ENCODE data around the gene GALR1.

Gene GALR1

GRCh38 chr18:77321823-77322805 is 72.5 kb downstream of the GALR1 start:
- DNase-seq = no peak

GRCh38 chr18:77323640-77324299 is 74.1 kb downstream of the GALR1 start:
- DNase-seq = no peak
